Measurements from ENCODE around the gene RAB24.

- TF ChIP-seq CTCF (IDR thresholded peaks at IDR 0.05) (no peak), POLR2A (IDR thresholded peaks at IDR 0.05) (no peak)
Observed at GRCh38 chr5:177270653-177271052, 32.9 kb downstream of the RAB24 start.
